ENCODE measurements around the gene PNCK. TPM values are rescaled to one million over a fixed set of nuclear protein-coding genes. Genes with fewer than 3 reads are reported as not detected.

The PNCK gene
- total and polyA plus RNA-seq, 2 of the 13 experiments (the other 11 are each of a cell fraction or from before 2014, with no cell fraction given), result 33.1 TPM; not detected in 1

GRCh38 chrX:153662266-153662665 lies 11.3 kb downstream of the PNCK start (continued):
- TF ChIP-seq REL (CRISPR knock-in tag; conservative IDR thresholded peaks at IDR 0.05), result no peak
- no peak for TF ChIP-seq REPIN1 (CRISPR knock-in tag; IDR thresholded peaks at IDR 0.05; ENCODE audit: borderline replicate concordance, low read depth)
- no peak for TF ChIP-seq BCL3 (CRISPR knock-in tag; IDR thresholded peaks at IDR 0.05)
- peak; percentile 75 for TF ChIP-seq CTCF (CRISPR knock-in tag; IDR thresholded peaks at IDR 0.05)
- TF ChIP-seq HMGXB3 (CRISPR knock-in tag; IDR thresholded peaks at IDR 0.05; ENCODE audit: borderline replicate concordance), result no peak
- TF ChIP-seq SAP130 (CRISPR knock-in tag; IDR thresholded peaks at IDR 0.05; ENCODE audit: low read depth), result 0 out of 2 replicates have a peak, but pooled peaks have one; percentile 17
- TF ChIP-seq ZNF747 (CRISPR knock-in tag; IDR thresholded peaks at IDR 0.05; ENCODE audit: borderline replicate concordance), result no peak
- no peak for TF ChIP-seq PITX1 (CRISPR knock-in tag; IDR thresholded peaks at IDR 0.05)
- TF ChIP-seq ARNTL (CRISPR knock-in tag; IDR thresholded peaks at IDR 0.05), result no peak
- TF ChIP-seq ZNF768 (CRISPR knock-in tag; IDR thresholded peaks at IDR 0.05), result no peak
- TF ChIP-seq HNF4A (CRISPR knock-in tag; IDR thresholded peaks at IDR 0.05), result no peak
- 0 out of 4 replicates have a peak, but pooled peaks of 1 of the 2 experiments have one; percentile 36 for TF ChIP-seq HMGXB4 (CRISPR knock-in tag; IDR thresholded peaks at IDR 0.05; ENCODE audit: borderline replicate concordance in 1 of 2, low read depth in 1 of 2)
- TF ChIP-seq ARNT (IDR thresholded peaks at IDR 0.05), result no peak
- no peak for TF ChIP-seq YEATS2 (CRISPR knock-in tag; IDR thresholded peaks at IDR 0.05; ENCODE audit: borderline replicate concordance)
- TF ChIP-seq IRF9 (CRISPR knock-in tag; IDR thresholded peaks at IDR 0.05; ENCODE audit: borderline replicate concordance), result no peak
- TF ChIP-seq TARDBP (CRISPR knock-in tag; IDR thresholded peaks at IDR 0.05), result no peak
- TF ChIP-seq XRCC5 (optimal IDR thresholded peaks at IDR 0.05; ENCODE audit: low read length), result peak; percentile 42
- no peak for TF ChIP-seq SALL1 (CRISPR knock-in tag; IDR thresholded peaks at IDR 0.05)
- TF ChIP-seq SRSF9 (IDR thresholded peaks at IDR 0.05; ENCODE audit: borderline replicate concordance, insufficient read depth, low read depth, low read length, poor library complexity, severe bottlenecking), result no peak
- TF ChIP-seq PHB2 (IDR thresholded peaks at IDR 0.05; ENCODE audit: partially characterized antibody), result no peak

Data from HepG2 (cell line).